Esophagus mucosa (tissue), 1 donor: ENCODE results near the gene LGR6. TPM values are rescaled to one million over a fixed set of nuclear protein-coding genes. Genes with fewer than 3 reads are reported as not detected.
"Not testable (repeated sequence)": the region's sequence is repeated elsewhere in the genome, so short reads cannot be mapped to it uniquely, and the experiment has no call there.

ENCODE experiments used
- ATAC-seq: fragments of 200-7000 bp; cut with Tn5 transposase; one replicate; pipeline ENCODE4 v1.9.1; 2020
- total RNA-seq: library from RNA; stranded (reverse); gene quantifications from one replicate; pipeline ENCODE4 v1.2.4, GENCODE V29; 2023
- donor health status: DM: yes; HTN: yes; CAD: no.

Gene LGR6
- total RNA-seq, 1 donor from 2014 or later = 2.7 TPM

GRCh38 chr1:202160377-202160940 lies 33.1 kb upstream of the LGR6 start, which contains the start of gene PTPN7:
TSS of gene PTPN7 (minus strand) at chr1:202160602. CDS start at chr1:202159402, 1,200 bp downstream.
- peak; percentile 28 for ATAC-seq

GRCh38 chr1:202161151-202162046 lies 32.2 kb upstream of the LGR6 start:
- ATAC-seq = no peak

GRCh38 chr1:202162047-202162417 lies 31.6 kb upstream of the LGR6 start:
- no peak for ATAC-seq

- ATAC-seq = no peak
Measured at GRCh38 chr1:202162418-202163280, 30.9 kb upstream of the LGR6 start.

GRCh38 chr1:202163281-202164270 lies 30.0 kb upstream of the LGR6 start:
- no peak for ATAC-seq

- peak; percentile 25 for ATAC-seq
Measured at GRCh38 chr1:202164271-202165037, 29.1 kb upstream of the LGR6 start.

- no peak for ATAC-seq
Measured at GRCh38 chr1:202165267-202165941, 28.2 kb upstream of the LGR6 start.

GRCh38 chr1:202165942-202166843 lies 27.4 kb upstream of the LGR6 start:
- ATAC-seq = no peak

- ATAC-seq = not testable (repeated sequence)
Measured at GRCh38 chr1:202167054-202167453, 26.5 kb upstream of the LGR6 start.

GRCh38 chr1:202167708-202168415 lies 25.7 kb upstream of the LGR6 start:
- no peak for ATAC-seq

- no peak for ATAC-seq
Measured at GRCh38 chr1:202168861-202169260, 24.7 kb upstream of the LGR6 start.

- ATAC-seq = no peak
Measured at GRCh38 chr1:202170726-202171125, 22.9 kb upstream of the LGR6 start.

GRCh38 chr1:202171292-202172014 lies 22.1 kb upstream of the LGR6 start:
- peak; percentile 8 for ATAC-seq

- ATAC-seq = no peak
Measured at GRCh38 chr1:202172015-202172355, 21.6 kb upstream of the LGR6 start.

- no peak for ATAC-seq
Measured at GRCh38 chr1:202173993-202174392, 19.6 kb upstream of the LGR6 start.

GRCh38 chr1:202176949-202177927 lies 16.4 kb upstream of the LGR6 start:
- peak; percentile 14 for ATAC-seq
